ENCODE results near the gene MEGF6.

Gene MEGF6

DNA sequence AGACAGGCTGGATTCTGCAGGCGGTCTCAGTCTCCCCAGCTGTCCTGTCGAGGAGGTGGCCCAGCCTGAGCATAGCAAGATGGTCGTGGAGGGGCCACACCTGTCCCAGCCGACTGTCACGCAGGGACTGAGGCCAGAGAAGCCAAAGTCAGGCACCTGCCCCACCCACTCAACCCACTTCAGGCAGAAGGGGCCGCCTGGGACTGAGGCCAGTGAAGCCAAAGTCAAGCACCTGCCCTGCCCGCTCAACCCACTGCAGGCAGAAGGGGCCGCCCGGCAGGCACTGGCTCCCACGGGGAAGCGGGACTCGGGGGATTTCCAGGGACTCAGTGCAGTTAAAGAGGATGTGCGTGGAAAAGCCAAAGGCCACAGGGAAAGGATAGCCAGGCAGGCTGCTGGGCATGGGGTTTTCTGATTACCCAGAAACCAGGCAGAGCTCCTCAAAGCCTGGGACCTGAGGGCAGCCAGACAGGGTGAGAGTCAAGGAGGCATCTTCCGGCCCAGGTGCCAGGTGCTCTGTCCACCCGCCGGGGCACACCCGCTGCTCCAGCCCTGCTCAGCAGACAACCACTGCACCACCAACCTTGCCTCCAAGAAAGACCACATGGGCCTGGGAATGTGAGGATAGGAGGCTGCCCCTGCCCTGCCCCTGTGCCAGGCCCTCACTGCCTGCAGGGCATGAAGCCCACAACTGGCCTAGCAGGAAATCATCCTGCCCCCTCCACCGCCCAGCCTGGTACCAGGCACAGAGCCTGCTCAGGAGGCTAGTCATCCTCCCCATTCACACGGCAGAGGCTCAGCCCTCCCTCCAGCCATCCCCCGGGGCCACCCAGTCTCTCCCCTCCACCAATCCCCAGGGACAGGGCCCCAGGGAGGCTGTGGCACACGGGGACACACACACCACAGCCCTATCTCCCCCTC, 41.0 kb downstream of the MEGF6 start:
- DNase-seq (ENCODE audit: low read depth): no peak

DNA sequence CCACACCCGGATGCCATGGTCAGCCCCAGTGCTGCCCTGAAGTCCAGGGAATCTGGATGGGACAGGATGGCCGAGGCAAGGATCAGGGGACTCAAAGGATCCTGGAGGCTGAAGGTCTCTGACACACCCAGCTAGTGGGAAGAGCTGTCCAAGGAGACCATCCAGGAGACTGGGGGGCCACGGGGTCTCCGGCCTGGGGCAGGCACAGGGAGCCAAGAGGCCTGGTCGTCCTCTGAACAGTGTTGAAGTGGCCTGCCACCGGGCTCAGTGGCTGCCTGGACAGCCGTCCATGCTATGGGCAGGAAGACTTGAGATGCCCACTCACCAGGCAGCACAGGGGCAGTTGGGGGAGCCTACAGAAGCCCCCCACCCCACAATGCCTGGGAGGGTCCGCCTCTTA, 41.9 kb downstream of the MEGF6 start:
- no peak for DNase-seq (ENCODE audit: low read depth)

DNA sequence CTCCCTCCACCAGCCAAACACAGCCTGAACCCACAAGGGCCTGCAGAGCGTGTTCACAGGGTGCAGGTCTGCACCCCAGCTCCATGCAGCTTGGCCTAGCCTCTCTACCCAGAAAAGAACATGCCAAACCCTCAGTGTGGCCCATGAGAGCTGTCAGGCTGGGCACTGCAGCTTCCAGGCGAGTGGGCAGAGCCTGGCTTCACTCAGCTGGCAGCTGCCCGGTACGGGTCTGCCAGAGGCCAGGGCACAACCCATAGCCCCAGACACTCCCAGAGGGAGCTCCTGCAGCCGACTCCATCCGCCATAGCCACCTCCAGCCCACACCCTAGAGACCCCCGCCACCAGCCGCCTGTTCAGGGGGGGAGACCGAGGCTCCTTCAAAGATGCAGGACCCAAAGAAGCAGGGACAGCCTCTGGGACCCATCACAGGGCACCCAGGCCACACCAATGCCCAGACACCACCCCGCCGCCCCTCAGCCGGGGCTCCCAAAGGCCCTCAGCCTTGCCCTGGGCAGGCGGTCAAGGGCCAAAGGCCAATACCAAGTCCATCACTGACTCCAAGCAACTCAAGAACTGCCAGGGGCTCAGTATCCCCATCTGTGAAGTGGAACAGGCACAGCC, 42.4 kb downstream of the MEGF6 start:
- no peak for DNase-seq (ENCODE audit: low read depth)

DNA sequence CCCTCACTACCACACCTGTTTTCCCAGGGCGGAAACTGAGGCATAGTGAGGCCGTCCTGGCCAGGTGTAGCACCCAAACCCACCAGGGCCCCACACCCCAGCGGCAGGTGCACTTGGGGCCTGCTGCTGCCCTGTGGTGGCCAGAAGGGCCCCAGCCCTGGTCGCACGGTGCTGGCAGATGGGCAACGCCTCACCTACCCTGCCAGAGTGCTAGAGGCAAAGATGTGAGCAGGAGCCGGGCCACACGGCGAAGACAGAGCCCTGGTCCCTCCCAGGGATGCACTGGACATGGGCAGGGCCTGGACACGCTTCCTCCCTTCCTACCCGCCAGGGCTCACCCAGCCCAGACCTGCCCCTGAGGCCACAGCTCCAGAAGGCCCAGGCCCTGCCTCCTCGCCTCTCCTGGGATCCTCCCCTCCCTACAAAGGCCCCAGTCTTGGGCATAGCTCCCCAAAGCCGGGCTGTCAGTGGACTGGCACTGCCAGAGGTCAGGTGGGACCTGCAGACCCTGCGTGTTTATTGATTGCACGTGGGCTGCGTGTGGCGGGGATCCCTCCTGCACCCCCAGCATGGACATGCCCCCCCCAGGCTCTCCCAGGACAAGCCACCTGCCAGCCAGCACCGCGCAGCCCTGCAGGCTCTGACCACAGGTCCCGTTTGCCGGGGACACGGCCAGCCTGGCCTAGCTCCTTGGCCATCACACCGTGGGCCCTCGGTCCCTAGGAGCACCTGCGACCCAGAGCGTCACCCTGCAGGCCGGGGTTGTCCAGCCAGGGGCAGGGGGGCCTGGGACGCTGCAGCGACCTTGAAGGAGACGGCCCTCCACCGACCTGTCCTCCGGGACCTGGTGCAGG, 44.1 kb downstream of the MEGF6 start:
- no peak for DNase-seq (ENCODE audit: low read depth)

DNA sequence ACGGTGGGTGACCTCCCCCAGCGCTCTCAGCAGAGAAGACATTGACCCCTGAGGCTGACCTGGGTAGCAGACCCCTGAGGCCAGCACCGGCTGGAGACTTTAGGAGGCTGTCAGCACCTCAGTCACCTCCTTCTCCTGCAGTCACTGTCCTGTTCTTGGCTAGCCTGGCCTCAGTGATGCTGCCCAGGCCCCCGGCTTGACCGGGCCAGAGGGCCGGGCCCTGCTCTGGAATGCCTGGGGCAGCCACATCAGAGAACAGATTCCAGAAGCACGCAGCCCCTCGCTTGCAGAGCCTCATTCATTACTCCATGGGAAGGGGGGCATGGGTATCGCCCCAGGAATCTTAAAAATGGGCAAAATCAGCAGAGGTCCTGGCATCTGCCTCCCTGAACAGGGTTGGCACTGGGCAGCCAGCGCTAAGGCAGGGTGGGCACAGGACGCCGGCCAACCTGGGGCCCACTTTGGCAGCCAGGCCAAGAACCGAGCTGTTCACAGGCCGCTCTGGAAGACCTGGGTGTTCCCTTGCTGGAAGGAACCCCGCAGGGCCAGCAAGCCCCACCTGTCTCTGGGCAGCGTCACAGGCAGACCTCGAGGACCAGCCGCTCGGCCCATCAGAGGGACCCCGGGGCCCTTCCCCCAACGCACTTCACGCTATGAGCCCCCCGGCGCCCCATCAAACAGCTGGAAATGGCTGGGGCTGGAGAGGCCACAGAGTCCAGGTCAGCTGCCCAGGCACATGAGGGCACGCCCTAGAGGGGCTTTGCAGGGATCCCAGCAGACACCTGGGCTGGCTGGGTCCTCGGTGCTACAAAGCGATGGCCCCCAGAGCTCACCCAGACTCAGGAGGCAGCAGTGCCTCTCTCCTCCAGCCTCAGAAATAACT, 45.1 kb downstream of the MEGF6 start:
- no peak for DNase-seq (ENCODE audit: low read depth)

DNA sequence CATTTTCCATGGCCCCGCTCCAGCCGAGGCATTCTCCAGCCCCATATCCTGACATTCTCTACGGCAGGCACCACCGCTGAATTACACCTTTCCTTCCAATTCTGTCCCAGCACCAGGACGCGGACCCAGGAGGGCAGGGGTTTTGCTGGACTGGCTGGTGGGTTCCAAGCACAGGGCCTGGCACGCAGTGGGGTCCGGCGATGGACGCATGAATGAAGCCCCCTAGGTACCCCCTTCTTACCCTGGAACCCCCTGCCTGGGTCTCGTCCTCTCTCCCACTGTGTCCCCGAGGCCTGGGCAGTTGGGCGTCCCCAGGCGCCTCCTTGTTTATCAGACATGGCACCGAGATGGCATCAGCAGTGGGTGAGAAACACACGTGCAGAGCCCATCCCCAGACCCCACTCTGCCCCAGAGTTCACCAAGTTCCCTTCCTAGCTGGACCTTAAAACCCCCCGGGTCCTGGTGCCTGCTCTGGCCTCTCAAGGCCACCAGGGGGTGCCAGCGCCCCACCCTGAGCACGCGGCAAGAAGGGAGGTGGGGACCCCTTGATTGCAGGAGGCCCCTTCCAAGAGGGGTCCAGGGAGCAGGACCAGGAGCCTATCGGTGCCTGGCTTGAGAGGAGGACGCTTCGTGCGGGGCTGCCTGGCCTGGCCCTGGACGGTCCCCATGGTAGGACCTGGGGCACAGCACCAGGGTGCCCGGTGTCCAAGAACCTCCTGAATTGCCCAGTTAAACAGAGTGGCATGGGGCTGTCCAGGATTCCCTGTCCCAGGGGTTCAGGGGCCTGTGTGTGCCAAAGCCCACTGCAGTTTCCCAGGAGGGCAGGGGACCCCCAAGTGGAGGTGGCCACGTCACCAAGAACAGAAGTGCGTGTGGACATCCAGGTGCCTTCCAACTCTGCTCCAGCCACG, 46.1 kb downstream of the MEGF6 start:
- no peak for DNase-seq (ENCODE audit: low read depth)

DNA sequence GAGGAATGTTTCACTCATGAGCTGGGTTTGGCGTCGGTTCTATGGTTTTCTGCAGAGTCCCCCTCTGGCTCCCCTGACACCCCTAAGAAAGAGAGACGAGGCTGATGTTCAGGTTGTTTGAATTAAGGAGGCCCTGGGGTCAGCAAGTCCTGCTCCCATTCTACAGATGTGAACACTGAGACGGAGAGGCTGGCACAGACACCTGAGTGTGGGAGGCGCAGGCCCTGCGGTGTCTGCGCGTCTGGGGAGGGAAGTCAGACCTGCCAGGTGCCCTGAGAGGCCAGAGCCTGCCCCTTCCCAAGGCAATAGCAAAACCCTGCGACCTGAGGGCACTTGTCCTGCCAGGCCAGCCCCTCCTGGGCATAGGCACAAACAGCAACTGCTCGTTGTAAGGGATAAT, 47.7 kb downstream of the MEGF6 start:
- DNase-seq (ENCODE audit: low read depth): no peak

DNA sequence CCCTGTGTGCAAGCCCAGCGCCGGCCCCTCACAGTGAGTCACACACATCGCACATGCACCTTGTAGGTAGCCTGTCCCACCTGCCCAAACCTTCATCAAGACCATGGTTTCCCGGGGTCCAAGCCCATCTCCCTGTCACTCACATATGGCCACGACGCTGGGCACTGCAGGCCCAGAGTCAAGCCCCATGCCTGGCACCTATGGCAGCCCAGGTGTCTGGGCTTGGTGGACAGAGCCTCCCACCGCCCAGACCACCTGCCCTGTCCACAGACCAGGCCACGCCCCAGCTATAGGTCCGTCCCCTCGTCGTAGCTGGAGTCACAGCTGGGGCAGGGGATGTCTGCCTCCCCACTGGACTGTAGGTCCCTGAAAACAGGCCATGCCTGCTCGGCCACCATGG, 48.2 kb downstream of the MEGF6 start:
- no peak for DNase-seq (ENCODE audit: low read depth)

DNA sequence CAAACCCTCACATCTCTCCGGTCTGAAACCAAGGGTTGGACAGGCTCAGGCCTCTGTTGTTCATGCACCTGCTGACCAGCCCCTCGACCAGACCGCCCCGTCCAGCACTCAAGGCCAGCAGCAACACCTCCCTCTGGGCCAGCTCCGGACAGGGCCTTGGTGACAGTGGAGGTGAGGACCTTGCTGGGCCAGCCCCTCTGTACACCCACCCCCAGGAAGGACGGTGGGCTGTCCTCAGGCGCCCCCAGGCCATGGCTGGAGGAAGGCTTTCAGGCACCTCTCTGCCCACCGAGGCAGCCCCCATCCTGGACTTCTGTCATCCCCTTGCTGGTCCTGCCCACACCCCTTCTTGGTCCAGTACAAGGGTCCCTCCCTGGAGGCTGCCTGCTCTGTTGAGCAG, 48.6 kb downstream of the MEGF6 start:
- DNase-seq (ENCODE audit: low read depth): no peak

DNA sequence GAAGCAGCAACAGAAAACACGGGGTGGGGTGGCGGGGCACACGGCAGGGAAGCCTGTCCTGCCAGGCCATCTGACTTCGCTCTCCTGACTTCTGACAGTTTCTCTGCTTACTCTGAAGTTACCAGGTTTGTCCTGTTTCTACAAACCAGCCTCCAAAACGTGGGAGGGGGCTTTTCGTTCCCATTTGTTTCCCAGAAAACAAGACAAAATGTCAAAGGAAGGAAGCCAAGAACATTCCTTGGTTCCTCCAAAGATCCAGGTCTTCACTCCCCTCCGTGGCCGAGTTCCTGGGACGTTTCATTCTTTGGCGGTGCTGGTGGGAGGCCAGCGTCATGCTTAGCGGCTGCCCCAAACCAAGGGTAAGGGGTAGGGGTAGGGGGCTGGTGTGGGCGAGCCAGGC, 49.6 kb downstream of the MEGF6 start:
- DNase-seq (ENCODE audit: low read depth): no peak

DNA sequence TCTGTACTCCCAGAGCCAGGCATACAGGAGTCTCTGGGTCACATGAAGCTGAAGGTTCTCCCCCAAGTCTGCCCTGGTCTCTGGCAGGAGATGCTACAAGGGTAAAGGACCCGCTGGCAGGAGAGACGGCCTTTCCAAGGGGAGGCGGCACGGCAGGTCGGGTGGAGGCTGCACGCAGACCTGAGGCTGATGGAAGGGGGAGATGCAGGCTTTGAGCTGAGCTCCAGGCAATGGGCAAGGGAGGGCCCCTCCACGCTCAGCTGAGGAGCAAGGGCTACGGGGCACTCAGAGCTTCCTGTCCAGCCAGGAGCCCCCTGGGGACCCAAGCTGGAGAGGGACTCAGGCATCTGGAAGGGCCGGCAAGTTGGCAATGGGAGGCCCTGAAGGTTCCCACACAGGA, 50.3 kb downstream of the MEGF6 start:
- DNase-seq (ENCODE audit: low read depth): no peak

DNA sequence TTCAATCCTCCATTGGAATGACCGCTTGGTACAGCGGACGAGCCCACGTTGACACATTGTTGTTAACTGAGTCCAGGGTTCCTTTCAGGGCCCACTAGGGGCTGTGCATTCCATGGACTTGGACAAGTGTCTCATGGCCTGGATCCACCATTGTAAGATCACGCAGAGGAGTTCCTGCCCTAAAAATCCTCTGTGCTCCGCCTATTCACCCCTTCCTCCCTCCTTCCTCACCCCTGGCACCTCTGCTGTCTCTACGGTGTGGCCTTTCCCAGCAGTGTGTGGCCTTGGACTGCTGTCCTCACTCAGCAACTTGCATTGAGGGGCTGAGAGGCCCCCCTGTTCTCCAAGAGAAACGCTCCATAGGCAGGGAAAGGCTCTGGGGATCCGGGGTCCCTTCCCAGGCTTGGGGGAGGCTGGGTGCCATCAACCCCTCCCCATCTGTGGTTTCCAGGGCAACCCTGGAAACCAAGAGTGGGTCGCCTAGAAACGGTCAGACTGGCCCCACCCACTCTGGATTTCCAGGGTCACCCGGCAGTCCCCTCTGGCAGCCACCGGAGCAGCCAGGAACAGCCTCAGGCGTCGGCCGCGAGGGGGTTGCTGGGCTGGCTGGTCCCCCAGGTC, 50.9 kb downstream of the MEGF6 start:
- no peak for DNase-seq (ENCODE audit: low read depth)

DNA sequence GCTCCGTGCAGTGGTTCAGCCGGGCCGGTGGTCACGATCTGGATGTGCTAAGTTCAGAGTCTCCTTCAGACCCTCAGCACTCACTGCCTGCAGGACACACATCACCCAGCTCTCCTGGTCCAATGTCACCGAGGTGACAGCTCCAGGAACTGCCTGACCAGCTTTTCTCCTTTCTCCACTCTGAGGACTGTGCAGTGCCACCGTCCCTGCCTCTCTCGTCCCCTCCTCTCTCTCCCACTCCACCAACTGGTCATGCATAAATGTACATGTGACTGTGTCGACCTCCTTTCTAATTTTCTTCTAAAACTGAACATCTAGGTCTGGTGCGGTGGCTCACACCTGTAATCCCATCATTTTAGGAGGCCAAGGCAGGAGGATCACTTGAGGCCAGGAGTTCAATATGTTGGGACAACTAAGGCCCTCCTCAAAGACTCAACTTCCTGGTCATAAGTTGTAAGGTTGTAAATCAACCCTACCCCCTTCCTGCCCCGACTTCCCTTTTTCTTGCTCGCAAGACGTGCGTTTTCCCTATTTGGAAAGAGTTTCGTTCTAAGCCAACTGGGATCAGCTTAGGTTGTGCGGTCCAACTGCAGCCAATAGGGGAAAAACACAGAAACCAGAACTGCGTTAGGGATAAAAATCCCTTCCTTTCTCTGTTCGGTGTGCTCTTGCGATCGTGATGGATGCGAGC, 53.1 kb downstream of the MEGF6 start:
- DNase-seq (ENCODE audit: low read depth): no peak

DNA sequence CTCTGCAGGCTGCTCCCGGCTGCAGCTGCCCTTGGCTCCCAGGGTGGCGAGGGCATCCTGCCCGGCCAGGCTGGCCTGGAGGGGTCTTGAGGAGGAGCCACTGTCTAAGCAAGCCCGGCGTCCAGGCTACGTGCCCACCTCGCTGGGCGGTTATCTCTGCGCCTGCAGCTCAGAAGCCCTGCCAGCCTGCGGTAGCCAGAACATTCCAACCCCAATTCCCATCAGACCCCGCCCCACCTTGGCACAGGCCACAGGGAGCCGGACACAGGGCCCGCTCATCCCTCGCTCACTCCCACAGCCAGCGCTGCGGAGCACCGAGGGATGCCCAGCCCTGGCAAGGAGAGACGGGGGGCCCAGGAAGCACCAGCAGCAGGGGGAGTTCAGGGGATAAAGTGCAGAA, 53.9 kb downstream of the MEGF6 start:
- no peak for DNase-seq (ENCODE audit: low read depth)

DNA sequence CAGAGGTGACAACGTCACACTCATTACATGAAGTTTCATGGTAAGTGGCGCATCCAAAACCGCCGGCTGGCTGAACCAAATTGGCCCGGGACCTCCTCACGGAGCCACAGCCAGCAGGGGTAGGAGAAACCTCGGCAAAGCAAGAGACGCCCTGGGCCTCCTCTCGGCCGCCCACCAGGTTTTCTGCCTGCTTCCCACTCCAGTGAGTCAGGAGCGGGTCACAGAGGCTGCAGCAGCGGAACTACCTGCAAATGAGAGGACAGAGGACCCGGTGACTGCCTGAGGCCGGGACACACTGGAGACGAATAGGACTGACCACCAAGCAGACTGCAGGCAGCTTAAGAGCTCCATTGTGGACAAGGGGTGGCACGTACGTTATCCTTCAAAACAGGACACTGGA, 55.0 kb downstream of the MEGF6 start:
- DNase-seq (ENCODE audit: low read depth): no peak

DNA sequence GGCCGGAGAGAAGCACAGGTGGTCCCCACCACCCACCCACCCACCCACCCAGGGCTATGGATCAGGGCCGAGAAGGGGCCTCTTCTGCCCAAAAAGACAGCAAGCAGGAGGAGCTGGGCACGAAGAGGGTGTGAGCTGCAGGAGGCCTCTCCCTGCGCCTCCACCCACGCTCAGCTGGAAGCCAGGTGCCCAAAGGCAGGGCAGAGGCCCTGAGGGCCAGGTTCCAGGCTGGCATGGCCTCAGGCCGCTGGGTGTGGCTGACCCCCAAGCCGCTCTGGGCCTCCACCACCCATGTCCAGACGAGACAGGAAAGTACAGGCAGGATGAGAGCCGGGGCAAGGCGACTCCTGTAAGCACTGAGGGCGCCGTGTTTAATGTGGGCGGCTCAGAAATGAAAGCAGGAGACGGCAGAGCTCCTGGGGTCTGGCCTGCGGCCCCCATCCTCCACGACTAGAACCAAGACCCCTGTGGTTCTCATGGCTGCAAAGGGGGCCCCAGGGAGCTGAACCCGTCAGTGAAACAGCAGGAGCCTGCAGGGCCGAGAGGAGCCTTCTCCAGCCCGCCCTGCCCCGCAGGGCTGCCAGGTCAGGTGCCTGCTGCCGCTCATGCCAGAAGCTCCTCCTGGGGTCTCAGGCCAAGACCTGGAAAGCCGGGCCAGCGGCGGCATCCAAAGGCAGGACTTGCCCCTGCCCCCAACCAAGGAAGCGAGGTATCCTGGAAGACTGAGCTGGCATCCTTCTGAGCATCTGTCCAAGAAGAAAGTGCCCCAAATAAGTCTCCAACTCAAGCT, 56.0 kb downstream of the MEGF6 start:
- no peak for DNase-seq (ENCODE audit: low read depth)

DNA sequence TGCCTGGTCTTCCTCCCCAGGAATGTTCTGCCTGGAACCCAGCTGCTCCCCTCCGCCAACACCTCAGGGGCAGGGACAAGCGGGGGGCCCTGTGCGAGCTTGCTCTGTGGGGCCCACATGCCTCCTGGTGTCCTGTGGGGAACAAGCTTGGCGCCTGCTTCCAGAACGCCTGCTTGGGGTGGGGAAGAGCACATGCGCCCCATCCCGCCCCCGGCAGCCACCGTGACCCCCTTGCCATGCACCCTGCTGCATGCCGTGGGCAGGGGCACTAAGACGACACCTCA, 57.4 kb downstream of the MEGF6 start:
- DNase-seq (ENCODE audit: low read depth): no peak

DNA sequence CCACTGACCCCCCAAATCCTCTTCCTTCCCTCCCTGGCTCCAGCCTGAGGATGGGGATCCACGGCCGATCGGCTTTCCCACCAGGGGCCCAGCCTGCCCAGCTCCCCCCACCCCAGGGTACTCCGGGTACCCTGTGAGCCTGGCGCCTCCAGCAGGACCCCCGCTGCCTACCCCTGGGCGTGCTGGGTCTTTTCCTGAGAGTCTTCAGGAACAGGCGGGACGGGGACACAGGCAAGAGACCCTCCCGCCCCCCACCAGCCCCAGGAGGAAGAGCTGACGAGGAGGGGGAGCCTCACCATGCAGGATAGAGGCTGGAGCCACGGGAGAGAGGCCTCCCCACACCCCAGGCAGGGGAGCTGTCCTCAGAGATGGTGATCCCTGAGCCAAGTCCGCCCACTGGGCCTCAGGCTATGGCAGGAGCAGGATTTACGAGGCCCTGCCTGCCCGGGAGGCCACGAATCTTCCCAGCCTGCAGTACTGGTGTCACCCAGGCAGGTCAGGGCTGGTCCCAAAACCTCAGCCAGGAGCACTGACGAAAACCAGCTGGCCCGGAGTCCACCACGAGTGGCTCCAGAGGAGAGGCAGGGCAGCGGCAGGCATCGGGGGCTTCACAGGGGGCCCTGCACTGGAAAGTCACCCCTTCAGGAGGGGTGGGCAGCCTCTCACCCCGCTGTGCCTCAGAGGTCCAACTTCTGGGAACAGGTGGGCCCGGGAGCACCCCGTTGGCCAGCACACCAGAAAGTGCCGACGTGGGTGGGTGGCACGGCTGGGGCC, 58.0 kb downstream of the MEGF6 start:
- no peak for DNase-seq (ENCODE audit: low read depth)

All from non-pigmented ciliary epithelial cell (primary cell).